NCI-H82 (cell line): ENCODE data around the gene ABCA6.
A peak's percentile ranks its signal among the peaks of the same experiment; 100 is the strongest.
"Not testable (repeated sequence)": the region's sequence is repeated elsewhere in the genome, so short reads cannot be mapped to it uniquely, and the experiment has no call there.

Source experiments
- DNase-seq: peaks from one replicate; lab custom pipeline; 2025; lab: John Stamatoyannopoulos, UW

Gene ABCA6

GRCh38 chr17:69141431-69142174 lies at the start of gene ABCA6:
Gene ABCA6 (minus strand): TSS chr17:69141895. CDS start chr17:69140703, 1,192 bp downstream.
- no peak for DNase-seq

GRCh38 chr17:69188796-69189195 lies 47.1 kb upstream of the ABCA6 start:
- no peak for DNase-seq

GRCh38 chr17:69188064-69188463 lies 46.4 kb upstream of the ABCA6 start:
- peak; percentile 24 for DNase-seq

- peak; percentile 75 for DNase-seq
Observed at GRCh38 chr17:69187294-69187693, 45.6 kb upstream of the ABCA6 start.

GRCh38 chr17:69179227-69179952 lies 37.7 kb upstream of the ABCA6 start:
- no peak for DNase-seq

- DNase-seq = no peak
Observed at GRCh38 chr17:69176457-69176795, 34.7 kb upstream of the ABCA6 start.

GRCh38 chr17:69175625-69176456 lies 34.1 kb upstream of the ABCA6 start:
- DNase-seq = no peak

- no peak for DNase-seq
Observed at GRCh38 chr17:69175262-69175624, 33.5 kb upstream of the ABCA6 start.

- no peak for DNase-seq
Observed at GRCh38 chr17:69173118-69173517, 31.4 kb upstream of the ABCA6 start.

- no peak for DNase-seq
Observed at GRCh38 chr17:69170377-69170776, 28.7 kb upstream of the ABCA6 start.

- DNase-seq = not testable (repeated sequence)
Observed at GRCh38 chr17:69168642-69169041, 26.9 kb upstream of the ABCA6 start.

- DNase-seq = no peak
Observed at GRCh38 chr17:69166957-69167356, 25.3 kb upstream of the ABCA6 start.

- DNase-seq = no peak
Observed at GRCh38 chr17:69164206-69164605, 22.5 kb upstream of the ABCA6 start.

- no peak for DNase-seq
Observed at GRCh38 chr17:69159418-69159817, 17.7 kb upstream of the ABCA6 start.

GRCh38 chr17:69154267-69154666 lies 12.6 kb upstream of the ABCA6 start:
- DNase-seq = no peak

- DNase-seq = no peak
Observed at GRCh38 chr17:69150333-69150732, 8.6 kb upstream of the ABCA6 start.

GRCh38 chr17:69147460-69147859 lies 5.8 kb upstream of the ABCA6 start:
- DNase-seq = no peak

GRCh38 chr17:69144331-69145255 lies 2.9 kb upstream of the ABCA6 start:
- DNase-seq = no peak

- no peak for DNase-seq
Observed at GRCh38 chr17:69143683-69144231, 2.1 kb upstream of the ABCA6 start.

GRCh38 chr17:69143151-69143550 lies 1.5 kb upstream of the ABCA6 start:
- no peak for DNase-seq

- DNase-seq = no peak
Observed at GRCh38 chr17:69142175-69142802, 594 bp upstream of the ABCA6 start.
